NCI-H774 (cell line): ENCODE results near the gene PNPLA8.
"Not testable (repeated sequence)": the region's sequence is repeated elsewhere in the genome, so short reads cannot be mapped to it uniquely, and the experiment has no call there.

ENCODE experiments used
- DNase-seq: peaks from one replicate; lab custom pipeline; 2025; lab: John Stamatoyannopoulos, UW

The PNPLA8 gene, protein sequence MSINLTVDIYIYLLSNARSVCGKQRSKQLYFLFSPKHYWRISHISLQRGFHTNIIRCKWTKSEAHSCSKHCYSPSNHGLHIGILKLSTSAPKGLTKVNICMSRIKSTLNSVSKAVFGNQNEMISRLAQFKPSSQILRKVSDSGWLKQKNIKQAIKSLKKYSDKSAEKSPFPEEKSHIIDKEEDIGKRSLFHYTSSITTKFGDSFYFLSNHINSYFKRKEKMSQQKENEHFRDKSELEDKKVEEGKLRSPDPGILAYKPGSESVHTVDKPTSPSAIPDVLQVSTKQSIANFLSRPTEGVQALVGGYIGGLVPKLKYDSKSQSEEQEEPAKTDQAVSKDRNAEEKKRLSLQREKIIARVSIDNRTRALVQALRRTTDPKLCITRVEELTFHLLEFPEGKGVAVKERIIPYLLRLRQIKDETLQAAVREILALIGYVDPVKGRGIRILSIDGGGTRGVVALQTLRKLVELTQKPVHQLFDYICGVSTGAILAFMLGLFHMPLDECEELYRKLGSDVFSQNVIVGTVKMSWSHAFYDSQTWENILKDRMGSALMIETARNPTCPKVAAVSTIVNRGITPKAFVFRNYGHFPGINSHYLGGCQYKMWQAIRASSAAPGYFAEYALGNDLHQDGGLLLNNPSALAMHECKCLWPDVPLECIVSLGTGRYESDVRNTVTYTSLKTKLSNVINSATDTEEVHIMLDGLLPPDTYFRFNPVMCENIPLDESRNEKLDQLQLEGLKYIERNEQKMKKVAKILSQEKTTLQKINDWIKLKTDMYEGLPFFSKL

DNA sequence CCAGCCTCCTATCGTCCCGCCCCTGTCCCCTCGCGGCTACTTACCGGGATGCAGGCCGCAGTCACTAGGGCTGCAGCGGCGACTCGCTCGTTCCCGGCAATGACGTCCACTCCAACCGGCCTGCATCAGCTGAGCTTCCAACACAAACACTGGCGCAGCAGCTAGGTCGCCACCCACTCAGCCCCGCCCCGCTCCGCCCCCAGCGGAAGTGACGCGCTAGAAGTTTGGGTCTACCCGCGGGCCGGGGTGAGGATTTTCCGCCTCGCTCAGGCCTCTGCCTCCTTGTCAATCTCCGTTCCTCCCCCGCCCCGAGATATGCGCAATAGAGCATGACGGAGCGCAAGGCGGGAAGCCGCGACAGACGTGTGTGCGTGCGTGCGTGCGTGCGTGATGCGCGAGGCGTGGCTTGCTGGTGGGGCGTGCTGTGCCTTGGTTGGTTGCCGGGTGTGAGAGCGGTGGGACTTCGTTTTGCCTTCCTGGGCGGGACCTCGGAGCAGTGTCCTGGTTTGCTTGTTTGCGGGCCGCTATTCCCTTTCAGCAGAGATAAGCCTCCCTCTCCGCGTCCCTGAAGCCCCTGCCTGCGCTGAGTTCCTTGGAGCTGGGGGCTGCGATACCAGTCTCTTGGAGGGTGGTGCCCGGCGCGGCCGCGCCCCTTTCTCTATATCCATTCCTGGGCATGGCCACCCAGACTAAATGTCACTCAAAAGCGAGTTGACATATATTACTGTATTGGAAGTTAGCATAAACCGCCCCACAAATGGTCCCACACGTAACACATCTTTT is at the start of gene PNPLA8:
Gene PNPLA8, minus strand, starts transcription at position 151 of the 783 bp plus-strand sequence. CDS start 10,644 bp downstream, outside the sequence.
- peak; percentile 99 for DNase-seq

DNA sequence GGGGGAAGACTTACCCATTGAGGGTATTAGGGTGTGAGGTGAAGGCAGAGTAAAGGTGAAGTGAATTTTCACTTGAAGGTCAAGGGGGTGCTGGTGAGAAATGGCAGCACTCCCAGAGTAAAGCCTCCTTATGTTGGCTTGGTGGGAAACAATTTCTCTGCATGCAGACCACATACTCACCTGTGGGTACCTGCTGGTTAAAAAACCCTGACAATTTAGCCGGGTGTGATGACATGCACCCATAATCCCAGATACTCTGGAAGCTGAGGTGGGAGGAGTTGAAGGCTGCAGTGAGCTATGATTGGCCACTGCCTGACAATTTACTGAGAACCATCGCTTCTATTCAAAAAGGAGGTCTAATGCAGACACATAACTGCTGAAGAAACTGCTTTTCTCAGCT is 49.2 kb upstream of the PNPLA8 start:
- DNase-seq: no peak

GRCh38 chr7:108572480-108572879 is 46.5 kb upstream of the PNPLA8 start:
- DNase-seq: no peak

DNA sequence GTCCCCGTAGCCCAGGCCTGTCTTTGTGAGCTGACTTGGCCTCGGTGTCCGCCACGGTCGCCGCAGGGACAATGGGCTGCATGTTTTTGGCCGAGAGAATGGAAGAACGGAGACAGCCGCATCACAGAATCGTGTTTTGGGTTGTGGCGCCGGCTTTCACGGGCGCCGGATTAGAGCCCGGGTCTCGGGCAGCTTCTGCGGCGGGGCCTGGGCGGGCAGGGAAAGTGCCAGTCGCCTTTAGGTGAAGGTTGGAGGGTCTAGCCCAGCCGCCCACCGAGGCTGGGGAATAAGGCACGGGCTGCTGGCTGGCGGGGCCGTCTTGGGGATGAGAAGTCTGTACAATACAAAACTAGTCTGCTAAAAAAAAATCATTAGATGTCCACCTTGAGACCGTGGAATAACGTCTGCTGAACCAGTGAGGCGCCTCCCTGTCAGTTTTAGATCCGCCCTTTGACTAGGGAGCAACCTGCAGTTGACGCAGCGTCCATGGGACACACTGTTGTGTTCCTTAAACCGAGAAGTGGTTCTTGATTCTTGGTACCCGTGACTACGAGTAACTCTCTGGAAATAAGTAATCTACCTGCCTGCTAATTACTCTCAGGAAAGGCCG is 44.3 kb upstream of the PNPLA8 start:
- no peak for DNase-seq

DNA sequence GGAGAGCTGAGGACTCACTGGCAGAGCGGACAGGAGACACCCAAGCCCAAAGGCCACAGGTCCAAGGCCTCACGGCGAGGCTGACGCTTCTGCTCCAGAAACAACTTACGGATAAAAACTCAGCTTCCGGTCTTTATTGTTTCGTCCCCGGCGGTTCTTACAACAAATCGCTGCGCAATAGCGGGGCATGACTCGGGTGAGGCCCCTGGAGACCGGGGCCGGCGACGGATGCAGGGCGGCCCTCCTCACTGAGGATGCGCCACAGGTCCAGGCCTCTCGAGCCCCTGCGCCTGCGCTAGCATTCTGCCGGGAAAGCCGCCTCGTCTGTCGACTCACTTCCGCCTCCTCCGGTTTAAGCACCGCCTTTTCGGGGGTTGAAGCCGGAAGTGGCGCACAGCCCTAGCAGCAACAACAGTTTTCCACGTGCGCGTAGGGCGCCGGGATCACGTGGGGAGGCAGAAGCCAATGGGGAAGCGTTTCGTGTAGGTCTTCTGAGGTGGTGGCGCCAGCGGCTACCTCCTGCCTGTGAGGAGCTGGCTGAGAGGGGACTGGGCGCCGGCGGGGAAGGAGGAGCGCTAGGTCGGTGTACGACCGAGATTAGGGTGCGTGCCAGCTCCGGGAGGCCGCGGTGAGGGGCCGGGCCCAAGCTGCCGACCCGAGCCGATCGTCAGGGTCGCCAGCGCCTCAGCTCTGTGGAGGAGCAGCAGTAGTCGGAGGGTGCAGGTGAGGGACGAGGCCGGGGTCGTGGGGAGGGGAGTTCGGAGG is 43.6 kb upstream of the PNPLA8 start, which contains the start of the genes DNAJB9 and THAP5:
Gene DNAJB9, plus strand, starts transcription at position 494 of the 765 bp plus-strand sequence. CDS start 1,853 bp downstream, outside the sequence.
Gene THAP5, minus strand, starts transcription at position 326 of the 765 bp plus-strand sequence. Its CDS starts 137 bp downstream, at position 189.
- peak; percentile 99 for DNase-seq

GRCh38 chr7:108568801-108569380 is 43.0 kb upstream of the PNPLA8 start:
- DNase-seq: no peak

DNA sequence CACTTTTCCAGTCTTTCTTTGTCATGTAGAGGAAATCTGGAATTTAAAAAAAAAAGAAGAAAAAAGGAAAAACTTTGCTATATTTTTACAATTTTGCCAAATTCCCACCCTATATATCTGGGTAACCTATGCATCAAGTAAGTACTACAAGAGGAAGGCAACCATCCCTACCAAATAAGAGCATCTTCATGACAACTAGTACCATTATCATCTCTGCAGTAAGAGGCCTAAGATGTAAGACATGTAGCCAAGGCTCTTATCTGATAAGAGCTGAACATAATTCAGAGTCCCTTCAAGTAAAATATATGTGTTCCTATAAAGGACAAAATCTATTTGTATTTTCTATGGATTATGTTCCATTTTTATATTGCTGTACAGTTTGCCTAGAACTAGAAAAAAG is 40.1 kb upstream of the PNPLA8 start:
- no peak for DNase-seq

DNA sequence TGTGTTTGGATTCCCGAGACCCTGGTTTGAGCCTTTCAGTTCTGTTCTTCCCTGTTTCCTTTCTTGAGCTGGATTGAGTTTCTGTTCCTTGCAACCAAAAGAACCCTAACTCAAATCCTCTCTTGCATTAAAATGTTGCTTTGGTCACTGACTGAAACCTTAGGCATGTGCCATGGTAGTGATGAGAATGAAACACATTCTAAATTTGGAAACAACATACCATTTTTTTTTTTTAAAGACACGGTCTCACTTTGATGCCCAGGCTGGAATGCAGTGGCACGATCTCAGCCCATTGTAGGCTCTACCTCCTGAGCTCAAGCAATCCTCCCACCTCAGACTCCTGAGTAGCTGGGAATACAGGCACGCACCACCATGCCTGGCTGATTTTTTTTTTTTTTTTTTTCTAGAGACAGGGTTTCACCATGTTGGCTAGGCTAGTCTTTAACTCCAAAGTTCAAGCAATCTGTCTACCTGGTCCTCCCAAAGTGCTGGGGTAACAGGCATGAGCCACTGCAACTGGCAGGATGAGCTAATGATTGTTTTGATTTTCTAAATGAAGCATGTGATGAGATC is 35.2 kb upstream of the PNPLA8 start:
- DNase-seq: no peak

DNA sequence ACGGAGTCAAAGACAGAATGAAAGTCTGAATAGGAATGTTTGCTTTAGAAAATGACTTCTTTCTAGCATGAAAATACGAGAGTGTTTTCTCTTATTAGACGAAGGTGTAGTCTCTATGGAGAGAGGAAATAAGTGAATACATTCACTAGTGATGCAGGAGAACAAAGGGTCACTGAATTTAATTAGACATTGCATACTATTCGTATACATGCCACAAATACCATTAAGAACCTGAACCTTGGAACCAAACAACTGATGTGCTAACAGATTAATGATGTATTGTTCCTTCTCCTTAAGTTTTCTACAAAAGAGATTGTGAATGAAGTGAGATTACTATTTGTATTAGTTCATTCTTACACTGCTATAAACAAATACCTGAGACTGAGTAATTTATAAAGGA is 33.3 kb upstream of the PNPLA8 start:
- DNase-seq: no peak

DNA sequence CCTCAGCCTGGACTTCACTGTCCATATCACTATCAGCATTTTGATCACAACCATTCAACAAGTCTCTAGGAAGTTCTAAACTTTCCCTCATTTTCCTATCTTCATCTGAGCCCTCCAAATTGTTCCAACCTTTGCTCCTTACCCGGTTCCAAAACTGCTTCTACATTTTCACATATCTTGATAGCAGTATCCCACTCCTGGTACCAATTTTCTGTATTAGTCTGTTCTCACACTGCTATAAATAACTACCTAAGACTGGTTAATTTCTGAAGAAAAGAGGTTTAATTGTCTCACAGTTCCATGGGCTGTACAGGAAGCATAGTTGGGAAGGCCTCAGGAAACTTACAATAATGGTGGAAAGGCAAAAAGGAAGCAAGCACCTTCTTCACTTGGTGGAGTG is 31.7 kb upstream of the PNPLA8 start:
- no peak for DNase-seq

DNA sequence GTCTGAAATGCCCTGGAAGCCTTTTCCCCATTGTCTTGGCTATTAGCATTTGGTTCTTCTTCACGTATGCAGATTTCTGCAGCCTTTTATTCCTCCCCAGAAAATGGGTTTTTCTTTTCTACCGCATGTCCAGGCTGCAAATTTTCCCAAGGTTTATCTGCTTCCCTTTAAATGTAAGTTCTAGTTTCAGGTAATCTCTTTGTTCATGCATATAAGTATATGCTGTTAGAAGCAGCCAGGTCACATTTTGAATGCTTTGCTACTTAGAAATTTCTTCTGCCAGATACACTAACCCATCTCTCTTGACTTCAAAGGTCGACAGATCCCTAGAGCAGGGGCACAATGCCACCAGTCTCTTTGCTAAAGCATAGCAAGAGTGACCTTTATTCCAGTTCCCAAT is 31.3 kb upstream of the PNPLA8 start:
- DNase-seq: no peak

DNA sequence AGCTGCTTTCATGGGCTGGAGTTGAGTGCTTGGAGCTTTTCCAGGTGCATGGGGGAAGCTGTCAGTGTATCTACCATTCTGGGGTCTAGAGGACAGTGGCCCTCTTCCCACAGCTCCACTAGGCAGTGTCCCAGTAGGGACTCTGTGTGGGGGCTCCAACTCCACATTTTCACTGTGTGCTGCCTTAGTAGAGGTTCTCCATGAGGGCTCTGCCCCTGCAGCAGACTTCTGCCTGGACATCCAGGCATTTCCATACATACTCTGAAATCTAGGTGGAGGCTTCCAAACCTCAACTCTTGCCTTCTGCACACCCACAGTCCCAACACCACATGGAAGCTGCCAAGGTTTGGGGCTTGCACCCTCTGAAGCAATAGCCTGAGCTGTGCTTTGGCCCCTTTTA is 30.7 kb upstream of the PNPLA8 start:
- DNase-seq: not testable (repeated sequence)

- not testable (repeated sequence) for DNase-seq
Observed at GRCh38 chr7:108548141-108548896, 22.4 kb upstream of the PNPLA8 start.

- no peak for DNase-seq
Observed at GRCh38 chr7:108541478-108541877, 15.5 kb upstream of the PNPLA8 start.

GRCh38 chr7:108538685-108539084 is 12.8 kb upstream of the PNPLA8 start:
- not testable (repeated sequence) for DNase-seq

- DNase-seq: not testable (repeated sequence)
Observed at GRCh38 chr7:108538236-108538635, 12.3 kb upstream of the PNPLA8 start.

DNA sequence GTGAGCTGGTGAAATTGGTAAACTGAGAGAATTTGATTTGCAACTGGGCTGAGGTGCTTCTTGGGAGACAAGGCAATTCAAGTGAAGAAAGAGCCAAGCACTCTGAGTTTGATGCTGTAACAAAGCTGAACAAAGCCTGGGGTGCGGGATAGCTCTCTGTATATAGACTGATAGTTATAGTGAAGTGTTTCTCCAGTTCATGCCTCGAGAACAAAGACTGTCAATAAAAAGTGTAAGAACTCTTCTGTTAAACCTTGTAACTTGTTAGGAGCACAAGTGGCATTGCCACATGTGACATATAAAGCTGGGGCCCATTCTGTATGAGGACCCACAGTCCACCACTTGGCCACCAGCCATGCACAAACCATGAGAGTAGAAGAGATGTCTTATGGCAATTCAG is 11.3 kb upstream of the PNPLA8 start:
- no peak for DNase-seq

DNA sequence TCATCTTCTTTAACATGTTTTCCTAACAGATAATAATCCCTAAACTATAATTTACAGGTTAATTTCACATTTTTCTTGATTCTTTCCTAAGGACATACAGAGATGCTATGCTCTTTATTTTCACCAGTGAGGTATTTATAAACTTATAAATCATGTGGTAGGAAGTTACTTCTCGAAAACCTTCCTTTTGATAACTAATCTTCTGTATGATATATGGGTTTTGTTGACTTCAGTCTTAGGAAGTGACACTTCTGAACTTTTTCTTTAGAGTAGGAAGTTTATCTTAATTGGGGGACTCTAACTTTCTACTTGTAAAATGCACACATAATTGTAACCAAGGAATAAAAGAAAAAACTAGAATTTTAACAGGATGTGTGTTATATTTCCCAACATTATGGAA is 9.8 kb upstream of the PNPLA8 start:
- no peak for DNase-seq

GRCh38 chr7:108535257-108535656 is 9.3 kb upstream of the PNPLA8 start:
- no peak for DNase-seq
